Left renal cortex interstitium (tissue), 4 donors: ENCODE data around the gene SLC12A9. TPM values are rescaled to one million over a fixed set of nuclear protein-coding genes. Genes with fewer than 3 reads are reported as not detected.

Experiments
- DNase-seq, 4 donors: peaks; one replicate each; pipeline ENCODE4 v3.0.0-alpha.2; 2013; ENCODE audit warnings: low read depth in 4 of 4, low spot score in 2 of 4, missing footprints in 1 of 4
- polyA plus RNA-seq, 4 donors: library from polyadenylated mRNA; unstranded; fragments of 120-200 nt; gene quantifications; one replicate each; pipeline ENCODE4 v1.2.1, GENCODE V29; 2013; ENCODE audit not compliant: insufficient read length in 4 of 4

Gene SLC12A9
- polyA plus RNA-seq, 4 donors: 18.6 to 42.2 (median 31.9) TPM

GRCh38 chr7:100880645-100881044 is 28.1 kb downstream of the SLC12A9 start:
- DNase-seq: no peak

DNA sequence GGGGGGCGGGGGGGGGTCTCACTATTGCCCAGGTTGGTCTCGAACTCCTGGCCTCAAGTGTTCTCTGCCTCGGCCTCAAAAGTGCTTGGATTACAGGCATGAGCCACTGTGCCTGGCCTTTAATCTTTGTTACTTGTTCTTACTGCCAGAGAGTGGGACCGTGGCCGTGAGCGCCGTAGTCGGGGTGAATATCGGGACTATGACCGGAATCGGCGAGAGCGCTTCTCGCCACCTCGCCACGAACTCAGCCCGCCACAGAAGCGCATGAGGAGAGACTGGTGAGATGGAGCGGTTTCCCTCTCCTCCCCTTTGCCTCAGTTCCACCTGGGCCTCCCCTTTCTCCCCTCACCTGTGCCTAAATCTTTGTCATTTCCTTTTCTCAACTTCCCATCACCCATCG is 28.6 kb downstream of the SLC12A9 start:
- DNase-seq: no peak

DNA sequence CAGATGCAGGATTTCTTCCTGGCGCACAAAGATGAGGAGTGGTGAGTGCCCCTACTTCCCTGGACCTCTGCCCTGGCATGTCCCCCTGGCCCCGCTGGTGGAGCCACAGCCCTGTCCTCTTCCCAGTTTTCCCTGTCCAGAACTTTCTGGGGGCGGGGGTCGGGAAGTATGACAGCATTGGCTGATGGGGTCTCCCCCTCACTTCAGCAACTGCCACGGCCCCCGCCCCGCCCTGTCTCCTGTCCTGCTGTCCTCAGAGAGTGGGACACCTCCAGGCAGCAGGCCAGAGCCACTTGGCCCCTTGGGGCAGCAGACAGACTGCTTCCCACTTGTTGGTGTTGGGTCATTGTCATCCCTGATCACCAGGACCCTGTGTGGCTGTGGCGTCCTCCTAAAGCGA is 29.7 kb downstream of the SLC12A9 start:
- no peak for DNase-seq

DNA sequence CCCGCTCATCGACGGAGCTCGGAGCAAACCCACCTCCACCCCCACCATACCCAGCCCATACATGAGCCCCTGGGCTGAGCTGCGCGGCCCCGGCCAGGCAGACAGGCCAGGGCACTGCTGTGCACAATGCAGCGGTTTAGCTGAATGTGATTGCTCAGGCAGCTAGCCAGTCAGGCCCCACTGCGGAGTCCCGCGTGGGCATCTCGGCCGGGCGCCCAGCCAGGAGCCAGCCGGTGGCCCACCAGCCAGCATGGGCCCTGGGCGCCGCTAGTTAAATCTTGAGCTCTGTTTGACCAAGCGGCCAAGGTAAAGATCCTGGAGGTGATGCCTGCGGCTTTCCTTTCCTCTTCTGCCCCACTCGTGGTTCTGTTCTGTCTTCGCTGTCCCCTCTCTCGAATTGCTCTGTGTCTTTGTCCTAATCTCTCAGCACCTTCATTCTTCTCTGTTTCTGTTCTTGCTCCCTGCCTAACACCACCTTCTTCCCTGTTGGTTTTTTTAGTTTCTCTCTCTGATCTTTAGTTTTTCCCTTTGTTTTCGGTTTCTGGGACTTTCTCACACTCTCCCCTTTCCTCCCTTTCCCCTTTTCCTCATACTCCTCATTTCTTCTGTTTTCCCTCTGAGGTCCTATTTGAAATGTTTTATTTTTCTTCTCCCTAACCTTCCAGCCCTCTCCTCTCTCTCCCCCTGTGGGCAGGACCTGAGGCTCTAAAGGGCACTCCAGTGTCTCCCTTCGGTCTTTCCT is 30.4 kb downstream of the SLC12A9 start:
- no peak for DNase-seq

GRCh38 chr7:100884736-100885439 is 32.4 kb downstream of the SLC12A9 start:
- DNase-seq: no peak

DNA sequence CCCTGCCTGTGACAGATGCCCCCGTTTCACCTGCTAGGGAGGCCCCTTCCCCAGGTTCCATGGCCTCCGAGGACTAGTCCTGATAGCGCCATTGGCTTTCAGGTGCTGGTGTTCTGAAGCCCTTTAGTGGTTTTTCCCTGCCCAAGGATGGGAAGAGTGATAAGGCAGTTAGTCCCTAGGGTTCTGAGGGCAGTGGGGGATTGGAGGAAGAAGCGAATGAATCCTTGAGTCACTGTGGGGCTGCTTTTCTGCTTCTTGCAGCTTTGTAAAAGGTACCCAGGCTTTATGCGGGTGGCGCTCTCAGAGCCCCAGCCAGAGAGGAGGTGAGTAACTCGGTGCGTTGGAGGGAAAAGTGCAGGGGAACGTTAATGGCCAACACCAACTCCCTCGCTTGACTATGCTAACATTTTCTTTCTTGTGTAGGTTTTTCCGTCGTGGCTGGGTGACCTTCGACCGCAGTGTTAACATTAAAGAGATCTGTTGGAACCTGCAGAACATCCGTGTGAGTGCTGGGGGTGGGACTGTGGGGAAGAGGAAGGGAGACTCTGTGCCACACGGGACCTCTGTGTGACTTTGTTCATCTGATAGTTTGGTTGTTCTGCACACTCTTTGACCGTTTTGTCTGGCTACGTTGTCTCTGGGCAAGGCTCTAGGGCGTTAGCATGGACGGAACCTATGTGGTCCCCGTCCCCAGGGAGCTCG is 33.1 kb downstream of the SLC12A9 start:
- DNase-seq: no peak

GRCh38 chr7:100886142-100886935 is 33.8 kb downstream of the SLC12A9 start:
- DNase-seq: no peak

- no peak for DNase-seq
Measured at GRCh38 chr7:100886936-100887515, 34.5 kb downstream of the SLC12A9 start.

GRCh38 chr7:100887516-100888290 is 35.2 kb downstream of the SLC12A9 start:
- no peak for DNase-seq

- DNase-seq: no peak
Measured at GRCh38 chr7:100888291-100888987, 35.9 kb downstream of the SLC12A9 start.

- DNase-seq: no peak
Measured at GRCh38 chr7:100888988-100889750, 36.7 kb downstream of the SLC12A9 start, which contains the start of gene UFSP1. Gene UFSP1 (minus strand): TSS chr7:100889715. CDS start chr7:100889271, 444 bp downstream.

DNA sequence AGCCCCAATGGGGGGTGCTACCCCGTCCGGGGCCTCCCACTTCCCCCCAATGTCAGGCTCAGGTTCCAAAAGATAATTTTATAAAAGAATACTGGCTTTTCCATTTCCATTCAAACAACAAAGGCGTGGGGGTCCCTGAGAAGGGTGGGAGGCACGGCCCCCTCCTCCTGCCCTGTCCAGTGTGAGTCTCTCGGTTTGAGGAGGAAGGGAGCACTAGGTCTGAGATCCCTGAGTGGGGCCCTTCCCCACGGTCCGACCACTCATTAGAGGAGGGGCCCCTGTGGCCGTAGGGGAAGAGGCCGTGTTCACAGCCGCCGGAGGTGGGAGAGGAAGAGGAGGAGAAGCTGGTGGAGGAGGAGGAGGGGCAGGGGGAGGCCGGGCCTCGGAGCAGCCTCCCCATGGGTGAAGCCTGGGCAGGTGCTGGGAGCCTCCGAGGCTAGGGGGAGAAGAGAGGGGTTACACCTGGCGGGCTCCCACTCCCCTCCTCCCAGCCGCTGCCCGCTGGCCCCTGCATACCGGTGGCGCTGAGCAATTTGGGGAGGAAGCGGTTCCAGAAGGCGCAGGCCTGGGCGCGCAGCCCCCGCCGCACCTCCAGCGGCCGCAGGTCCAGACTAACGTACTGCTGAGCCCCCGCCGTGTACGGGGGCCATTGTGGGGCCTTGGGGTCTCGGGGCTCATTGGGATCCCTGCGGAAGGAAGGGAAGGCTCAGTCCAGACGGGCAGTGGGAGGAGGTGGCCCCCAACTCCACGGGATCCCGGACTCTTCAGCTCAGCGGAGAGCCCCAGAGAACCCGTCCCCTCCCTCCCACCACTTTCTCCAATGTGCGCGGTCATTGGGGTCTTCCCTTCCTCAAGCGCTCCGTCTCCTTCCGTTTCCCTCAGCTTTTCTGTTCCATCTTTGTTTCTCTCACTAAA is 38.4 kb downstream of the SLC12A9 start:
- no peak for DNase-seq

DNA sequence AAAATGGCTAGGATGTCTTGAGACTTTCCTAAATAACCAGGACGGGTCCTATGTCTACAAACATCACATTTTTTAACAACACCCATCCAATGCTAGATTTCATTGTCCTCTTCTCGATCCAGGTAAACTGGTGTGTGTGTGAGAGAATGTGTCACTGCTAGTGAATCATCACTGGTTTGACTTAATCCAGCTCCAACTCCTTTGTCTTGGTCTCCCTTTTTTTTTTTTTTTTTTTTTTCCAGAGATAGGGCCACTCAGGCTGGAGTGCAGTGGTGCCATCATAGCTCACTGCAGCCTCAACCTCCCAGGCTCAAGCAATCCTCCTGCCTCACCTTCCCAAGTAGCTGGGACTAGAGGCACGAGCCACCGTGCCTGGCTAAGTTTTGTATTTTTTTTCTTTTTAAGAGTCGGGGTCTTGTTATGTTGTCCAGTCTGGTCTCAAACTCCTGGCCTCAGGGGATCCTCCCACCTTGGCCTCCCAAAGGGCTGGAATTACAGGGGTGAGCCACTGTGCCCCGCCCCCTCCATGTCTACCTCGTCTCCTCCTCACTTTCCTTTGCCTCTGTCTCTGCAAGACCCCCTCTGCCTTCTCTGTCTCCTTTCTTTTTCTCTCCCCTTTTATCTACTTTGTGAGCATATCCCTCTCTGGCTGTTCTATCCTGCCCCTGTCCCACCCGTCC is 39.2 kb downstream of the SLC12A9 start:
- DNase-seq: no peak

GRCh38 chr7:100892364-100893317 is 40.1 kb downstream of the SLC12A9 start:
- DNase-seq: no peak

DNA sequence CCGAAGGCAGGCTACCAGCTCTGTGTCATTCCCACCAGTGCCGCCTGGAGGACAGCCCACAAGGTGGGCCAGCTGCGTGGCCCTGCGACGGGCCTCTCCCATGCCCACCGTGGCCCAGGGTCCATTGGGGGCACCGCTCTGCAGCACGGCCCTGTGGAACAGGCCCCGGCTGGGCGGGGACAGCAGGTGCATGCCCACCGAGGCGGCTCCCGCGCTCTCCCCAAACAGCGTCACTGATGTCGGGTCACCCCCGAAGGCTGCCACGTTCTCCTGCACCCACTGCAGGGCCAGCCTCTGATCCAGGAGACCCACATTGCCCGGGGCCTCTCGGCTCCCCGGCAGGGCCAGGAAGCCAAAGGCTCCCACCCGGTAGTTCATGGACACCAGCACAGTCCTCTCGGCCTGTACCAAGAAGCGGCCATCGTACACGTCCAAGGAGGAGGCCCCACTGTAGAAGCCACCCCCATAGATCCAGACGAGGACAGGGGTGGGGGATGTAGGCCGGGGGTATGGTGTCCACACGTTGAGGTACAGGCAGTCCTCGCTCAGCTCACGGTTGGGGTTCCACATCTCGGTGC is 40.9 kb downstream of the SLC12A9 start:
- DNase-seq: no peak
